SK-N-SH treated with all-trans-retinoic acid at 6 μM for 48 hours (cell line): Measurements from ENCODE around the gene ACOXL.

Source experiments
- ATAC-seq: fragments of 200-7000 bp; cut with Tn5 transposase; 3 replicates; pipeline ENCODE4 v1.9.1; 2020; ENCODE audit warnings: mild to moderate bottlenecking, moderate library complexity
- ARNTL ChIP-seq: fragments of 450-650 bp; formaldehyde crosslinking; IDR thresholded peaks from 2 replicates; pipeline ENCODE4 v1.5.0; 2020; ENCODE audit warnings: low read depth, mild to moderate bottlenecking, moderate library complexity, borderline replicate concordance
- BACH2 ChIP-seq: fragments of 250-450 bp; sonication (Bioruptor Pico); IDR thresholded peaks from 2 replicates; pipeline ENCODE4 v1.9.0; 2021; ENCODE audit warnings: mild to moderate bottlenecking, borderline replicate concordance
- CSDC2 ChIP-seq: fragments of 250-450 bp; sonication (Bioruptor Pico); IDR thresholded peaks from 2 replicates; pipeline ENCODE4 v1.5.0; 2020; ENCODE audit warnings: mild to moderate bottlenecking, moderate library complexity
- ESRRG ChIP-seq: fragments of 250-450 bp; sonication (Bioruptor Pico); IDR thresholded peaks from 2 replicates; pipeline ENCODE4 v1.6.1; 2021; ENCODE audit warnings: mild to moderate bottlenecking
- GLIS3 ChIP-seq: fragments of 250-450 bp; sonication (Bioruptor Pico); IDR thresholded peaks from 2 replicates; pipeline ENCODE4 v1.5.0; 2020; ENCODE audit warnings: mild to moderate bottlenecking, moderate library complexity
- ISL1 ChIP-seq: fragments of 250-450 bp; sonication (Bioruptor Pico); IDR thresholded peaks from 2 replicates; pipeline ENCODE4 v2.1.2; 2022; ENCODE audit warnings: mild to moderate bottlenecking, moderate library complexity
- OSR1 ChIP-seq: fragments of 250-450 bp; sonication (Bioruptor Pico); IDR thresholded peaks from 2 replicates; pipeline ENCODE4 v1.8.0; 2022; ENCODE audit warnings: moderate library complexity, mild to moderate bottlenecking, inconsistent platforms
- PPARA ChIP-seq: fragments of 250-450 bp; sonication (Bioruptor Pico); IDR thresholded peaks from 2 replicates; pipeline ENCODE4 v1.5.0; 2020; ENCODE audit warnings: mild to moderate bottlenecking, borderline replicate concordance
- RARB ChIP-seq: fragments of 250-450 bp; sonication (Bioruptor Pico); IDR thresholded peaks from 2 replicates; pipeline ENCODE4 v1.8.0; 2021; ENCODE audit warnings: mild to moderate bottlenecking, moderate library complexity
- SNAI2 ChIP-seq: fragments of 250-450 bp; sonication (Bioruptor Pico); IDR thresholded peaks from 2 replicates; pipeline ENCODE4 v1.5.0; 2020; ENCODE audit warnings: mild to moderate bottlenecking, moderate library complexity
- TCF4 ChIP-seq: fragments of 250-450 bp; sonication (Bioruptor Pico); IDR thresholded peaks from 2 replicates; pipeline ENCODE4 v1.8.0; 2021; ENCODE audit warnings: mild to moderate bottlenecking, moderate library complexity, borderline replicate concordance
- TOX ChIP-seq: fragments of 250-450 bp; sonication (Bioruptor Pico); IDR thresholded peaks from 2 replicates; pipeline ENCODE4 v1.8.0; 2021; ENCODE audit warnings: mild to moderate bottlenecking, moderate library complexity, borderline replicate concordance
- ZC3H10 ChIP-seq: fragments of 250-450 bp; sonication (Bioruptor Pico); IDR thresholded peaks from 2 replicates; pipeline ENCODE4 v1.5.1; 2021; ENCODE audit warnings: mild to moderate bottlenecking, moderate library complexity
- ZFP3 ChIP-seq: fragments of 250-450 bp; sonication (Bioruptor Pico); IDR thresholded peaks from 2 replicates; pipeline ENCODE4 v1.5.0; 2020; ENCODE audit warnings: mild to moderate bottlenecking, moderate library complexity
- ZFP30 ChIP-seq: fragments of 450-650 bp; formaldehyde crosslinking; IDR thresholded peaks from 2 replicates; pipeline ENCODE4 v1.5.0; 2022; ENCODE audit warnings: mild to moderate bottlenecking, moderate library complexity
- ZNF565 ChIP-seq: fragments of 450-650 bp; formaldehyde crosslinking; conservative IDR thresholded peaks from 2 replicates; pipeline ENCODE4 v1.5.0; 2020; ENCODE audit warnings: low read depth, mild to moderate bottlenecking, moderate library complexity
- ZNF70 ChIP-seq: fragments of 450-650 bp; formaldehyde crosslinking; IDR thresholded peaks from 2 replicates; pipeline ENCODE4 v1.5.0; 2020; ENCODE audit warnings: mild to moderate bottlenecking, moderate library complexity
- ZNF8 ChIP-seq: fragments of 450-650 bp; formaldehyde crosslinking; IDR thresholded peaks from 2 replicates; pipeline ENCODE4 v1.5.0; 2020; ENCODE audit warnings: mild to moderate bottlenecking, moderate library complexity
- TF ChIP-seq, protein P1 (sequence below): fragments of 250-450 bp; sonication (Bioruptor Pico); IDR thresholded peaks from 2 replicates; pipeline ENCODE4 v1.5.1; 2021; ENCODE audit warnings: mild to moderate bottlenecking, moderate library complexity
- TF ChIP-seq, protein P2 (sequence below): fragments of 250-450 bp; sonication (Bioruptor Pico); IDR thresholded peaks from 2 replicates; pipeline ENCODE4 v1.5.1; 2020; ENCODE audit warnings: low read depth, mild to moderate bottlenecking, moderate library complexity
- TF ChIP-seq, protein P3 (sequence below): fragments of 250-450 bp; sonication (Bioruptor Pico); IDR thresholded peaks from 2 replicates; pipeline ENCODE4 v1.5.0; 2020; ENCODE audit warnings: mild to moderate bottlenecking, moderate library complexity
- TF ChIP-seq, protein P4 (sequence below): fragments of 250-450 bp; sonication (Bioruptor Pico); IDR thresholded peaks from 2 replicates; pipeline ENCODE4 v1.8.0; 2021; ENCODE audit warnings: low read depth, mild to moderate bottlenecking, moderate library complexity, borderline replicate concordance
- TF ChIP-seq, protein P5 (sequence below): fragments of 250-450 bp; sonication (Bioruptor Pico); IDR thresholded peaks from 2 replicates; pipeline ENCODE4 v1.8.0; 2020; ENCODE audit warnings: mild to moderate bottlenecking, moderate library complexity, borderline replicate concordance

The ACOXL gene

DNA sequence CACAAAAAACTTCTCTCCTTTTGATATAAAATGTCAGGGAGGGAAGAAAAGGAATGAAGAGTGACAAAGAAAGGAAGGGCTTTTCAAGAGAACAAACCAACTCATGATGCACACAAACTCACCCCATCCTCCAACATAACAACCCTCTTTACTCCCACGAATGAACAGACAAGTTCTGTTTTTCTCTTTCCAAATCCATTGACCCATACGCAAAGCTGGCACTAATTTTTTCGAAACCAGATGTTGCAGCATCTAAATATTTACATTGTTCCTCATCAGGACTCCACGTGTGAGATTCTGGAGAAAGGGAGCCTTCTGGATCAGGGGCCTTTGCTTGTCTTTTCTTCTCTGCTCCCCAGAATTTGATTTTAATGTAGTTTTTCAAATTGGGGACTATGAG is 245.0 kb downstream of the ACOXL start:
- no peak for ATAC-seq
- no peak for TF ChIP-seq GLIS3 (CRISPR knock-in tag)
- TF ChIP-seq, protein P1, sequence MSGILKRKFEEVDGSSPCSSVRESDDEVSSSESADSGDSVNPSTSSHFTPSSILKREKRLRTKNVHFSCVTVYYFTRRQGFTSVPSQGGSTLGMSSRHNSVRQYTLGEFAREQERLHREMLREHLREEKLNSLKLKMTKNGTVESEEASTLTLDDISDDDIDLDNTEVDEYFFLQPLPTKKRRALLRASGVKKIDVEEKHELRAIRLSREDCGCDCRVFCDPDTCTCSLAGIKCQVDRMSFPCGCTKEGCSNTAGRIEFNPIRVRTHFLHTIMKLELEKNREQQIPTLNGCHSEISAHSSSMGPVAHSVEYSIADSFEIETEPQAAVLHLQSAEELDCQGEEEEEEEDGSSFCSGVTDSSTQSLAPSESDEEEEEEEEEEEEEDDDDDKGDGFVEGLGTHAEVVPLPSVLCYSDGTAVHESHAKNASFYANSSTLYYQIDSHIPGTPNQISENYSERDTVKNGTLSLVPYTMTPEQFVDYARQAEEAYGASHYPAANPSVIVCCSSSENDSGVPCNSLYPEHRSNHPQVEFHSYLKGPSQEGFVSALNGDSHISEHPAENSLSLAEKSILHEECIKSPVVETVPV: no peak
- no peak for TF ChIP-seq TCF4 (CRISPR knock-in tag)
- no peak for TF ChIP-seq ISL1 (CRISPR knock-in tag)
- TF ChIP-seq, protein P2, sequence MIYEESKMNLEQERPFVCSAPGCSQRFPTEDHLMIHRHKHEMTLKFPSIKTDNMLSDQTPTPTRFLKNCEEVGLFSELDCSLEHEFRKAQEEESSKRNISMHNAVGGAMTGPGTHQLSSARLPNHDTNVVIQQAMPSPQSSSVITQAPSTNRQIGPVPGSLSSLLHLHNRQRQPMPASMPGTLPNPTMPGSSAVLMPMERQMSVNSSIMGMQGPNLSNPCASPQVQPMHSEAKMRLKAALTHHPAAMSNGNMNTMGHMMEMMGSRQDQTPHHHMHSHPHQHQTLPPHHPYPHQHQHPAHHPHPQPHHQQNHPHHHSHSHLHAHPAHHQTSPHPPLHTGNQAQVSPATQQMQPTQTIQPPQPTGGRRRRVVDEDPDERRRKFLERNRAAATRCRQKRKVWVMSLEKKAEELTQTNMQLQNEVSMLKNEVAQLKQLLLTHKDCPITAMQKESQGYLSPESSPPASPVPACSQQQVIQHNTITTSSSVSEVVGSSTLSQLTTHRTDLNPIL (CRISPR knock-in tag): no peak
- no peak for TF ChIP-seq CSDC2 (CRISPR knock-in tag)
- no peak for TF ChIP-seq TOX
- TF ChIP-seq, protein P3, sequence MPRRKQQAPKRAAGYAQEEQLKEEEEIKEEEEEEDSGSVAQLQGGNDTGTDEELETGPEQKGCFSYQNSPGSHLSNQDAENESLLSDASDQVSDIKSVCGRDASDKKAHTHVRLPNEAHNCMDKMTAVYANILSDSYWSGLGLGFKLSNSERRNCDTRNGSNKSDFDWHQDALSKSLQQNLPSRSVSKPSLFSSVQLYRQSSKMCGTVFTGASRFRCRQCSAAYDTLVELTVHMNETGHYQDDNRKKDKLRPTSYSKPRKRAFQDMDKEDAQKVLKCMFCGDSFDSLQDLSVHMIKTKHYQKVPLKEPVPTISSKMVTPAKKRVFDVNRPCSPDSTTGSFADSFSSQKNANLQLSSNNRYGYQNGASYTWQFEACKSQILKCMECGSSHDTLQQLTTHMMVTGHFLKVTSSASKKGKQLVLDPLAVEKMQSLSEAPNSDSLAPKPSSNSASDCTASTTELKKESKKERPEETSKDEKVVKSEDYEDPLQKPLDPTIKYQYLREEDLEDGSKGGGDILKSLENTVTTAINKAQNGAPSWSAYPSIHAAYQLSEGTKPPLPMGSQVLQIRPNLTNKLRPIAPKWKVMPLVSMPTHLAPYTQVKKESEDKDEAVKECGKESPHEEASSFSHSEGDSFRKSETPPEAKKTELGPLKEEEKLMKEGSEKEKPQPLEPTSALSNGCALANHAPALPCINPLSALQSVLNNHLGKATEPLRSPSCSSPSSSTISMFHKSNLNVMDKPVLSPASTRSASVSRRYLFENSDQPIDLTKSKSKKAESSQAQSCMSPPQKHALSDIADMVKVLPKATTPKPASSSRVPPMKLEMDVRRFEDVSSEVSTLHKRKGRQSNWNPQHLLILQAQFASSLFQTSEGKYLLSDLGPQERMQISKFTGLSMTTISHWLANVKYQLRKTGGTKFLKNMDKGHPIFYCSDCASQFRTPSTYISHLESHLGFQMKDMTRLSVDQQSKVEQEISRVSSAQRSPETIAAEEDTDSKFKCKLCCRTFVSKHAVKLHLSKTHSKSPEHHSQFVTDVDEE (CRISPR knock-in tag): no peak
- TF ChIP-seq, protein P4, sequence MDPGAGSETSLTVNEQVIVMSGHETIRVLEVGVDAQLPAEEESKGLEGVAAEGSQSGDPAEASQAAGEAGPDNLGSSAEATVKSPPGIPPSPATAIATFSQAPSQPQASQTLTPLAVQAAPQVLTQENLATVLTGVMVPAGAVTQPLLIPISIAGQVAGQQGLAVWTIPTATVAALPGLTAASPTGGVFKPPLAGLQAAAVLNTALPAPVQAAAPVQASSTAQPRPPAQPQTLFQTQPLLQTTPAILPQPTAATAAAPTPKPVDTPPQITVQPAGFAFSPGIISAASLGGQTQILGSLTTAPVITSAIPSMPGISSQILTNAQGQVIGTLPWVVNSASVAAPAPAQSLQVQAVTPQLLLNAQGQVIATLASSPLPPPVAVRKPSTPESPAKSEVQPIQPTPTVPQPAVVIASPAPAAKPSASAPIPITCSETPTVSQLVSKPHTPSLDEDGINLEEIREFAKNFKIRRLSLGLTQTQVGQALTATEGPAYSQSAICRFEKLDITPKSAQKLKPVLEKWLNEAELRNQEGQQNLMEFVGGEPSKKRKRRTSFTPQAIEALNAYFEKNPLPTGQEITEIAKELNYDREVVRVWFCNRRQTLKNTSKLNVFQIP (CRISPR knock-in tag): no peak
- TF ChIP-seq SNAI2: no peak
- TF ChIP-seq ESRRG (CRISPR knock-in tag): no peak
- no peak for TF ChIP-seq ZNF70 (CRISPR knock-in tag)
- no peak for TF ChIP-seq BACH2
- TF ChIP-seq PPARA: no peak
- TF ChIP-seq ARNTL (CRISPR knock-in tag): no peak

DNA sequence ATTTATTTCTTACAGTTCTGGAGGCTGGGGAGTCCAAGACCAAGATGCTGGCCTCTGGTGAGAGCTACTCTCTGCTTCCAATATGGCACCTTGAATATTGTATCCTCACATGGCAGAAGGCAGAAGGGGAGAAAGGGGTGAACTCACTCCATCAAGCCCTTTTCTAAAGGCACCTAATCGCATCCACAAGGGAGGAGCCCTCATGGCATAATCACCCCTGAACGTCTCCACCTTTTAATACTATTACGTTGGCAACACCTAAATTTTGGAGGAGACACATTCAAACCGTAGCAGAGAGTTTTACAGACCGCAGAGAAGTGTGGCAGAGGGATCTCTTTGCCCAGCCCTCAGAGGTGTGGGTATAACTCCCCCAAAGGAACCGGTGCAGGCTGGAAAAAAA is 245.8 kb downstream of the ACOXL start:
- ATAC-seq: no peak
- TF ChIP-seq ZNF70 (CRISPR knock-in tag): no peak
- TF ChIP-seq, protein P3 (CRISPR knock-in tag): no peak
- no peak for TF ChIP-seq ZFP3 (CRISPR knock-in tag)
- TF ChIP-seq, protein P4 (CRISPR knock-in tag): no peak
- no peak for TF ChIP-seq TOX
- TF ChIP-seq ISL1 (CRISPR knock-in tag): no peak
- TF ChIP-seq ESRRG (CRISPR knock-in tag): no peak
- TF ChIP-seq, protein P5, sequence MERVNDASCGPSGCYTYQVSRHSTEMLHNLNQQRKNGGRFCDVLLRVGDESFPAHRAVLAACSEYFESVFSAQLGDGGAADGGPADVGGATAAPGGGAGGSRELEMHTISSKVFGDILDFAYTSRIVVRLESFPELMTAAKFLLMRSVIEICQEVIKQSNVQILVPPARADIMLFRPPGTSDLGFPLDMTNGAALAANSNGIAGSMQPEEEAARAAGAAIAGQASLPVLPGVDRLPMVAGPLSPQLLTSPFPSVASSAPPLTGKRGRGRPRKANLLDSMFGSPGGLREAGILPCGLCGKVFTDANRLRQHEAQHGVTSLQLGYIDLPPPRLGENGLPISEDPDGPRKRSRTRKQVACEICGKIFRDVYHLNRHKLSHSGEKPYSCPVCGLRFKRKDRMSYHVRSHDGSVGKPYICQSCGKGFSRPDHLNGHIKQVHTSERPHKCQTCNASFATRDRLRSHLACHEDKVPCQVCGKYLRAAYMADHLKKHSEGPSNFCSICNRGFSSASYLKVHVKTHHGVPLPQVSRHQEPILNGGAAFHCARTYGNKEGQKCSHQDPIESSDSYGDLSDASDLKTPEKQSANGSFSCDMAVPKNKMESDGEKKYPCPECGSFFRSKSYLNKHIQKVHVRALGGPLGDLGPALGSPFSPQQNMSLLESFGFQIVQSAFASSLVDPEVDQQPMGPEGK: no peak
- TF ChIP-seq ZNF8: no peak
- TF ChIP-seq TCF4 (CRISPR knock-in tag): no peak
- TF ChIP-seq, protein P1: no peak
- TF ChIP-seq ZC3H10 (CRISPR knock-in tag): no peak
- no peak for TF ChIP-seq ARNTL (CRISPR knock-in tag)
- TF ChIP-seq, protein P2 (CRISPR knock-in tag): no peak
- no peak for TF ChIP-seq RARB (CRISPR knock-in tag)
- TF ChIP-seq OSR1 (CRISPR knock-in tag): no peak
- TF ChIP-seq ZFP30 (CRISPR knock-in tag): no peak
- no peak for TF ChIP-seq ZNF565 (CRISPR knock-in tag)
- TF ChIP-seq CSDC2 (CRISPR knock-in tag): no peak
- TF ChIP-seq, all 23 proteins: peak for 0
